IMR-90 (cell line): ENCODE measurements around the gene ZKSCAN5. TPM values are rescaled to one million over a fixed set of nuclear protein-coding genes. Genes with fewer than 3 reads are reported as not detected.
A peak's percentile ranks its signal among the peaks of the same experiment; 100 is the strongest.

Experiments
- ATAC-seq: fragments of 200-7000 bp; cut with Tn5 transposase; 2 replicates; pipeline ENCODE4 v1.9.1; 2020; ENCODE audit warnings: low read depth, mild to moderate bottlenecking, moderate library complexity
- BruUV-seq: library from RNA; stranded (reverse); fragments of 400-500 nt; replicated peaks from 2 replicates; lab custom pipeline; 2021; lab: Mats Ljungman, UMichigan
- CTCF ChIA-PET: fragments of 300-600 bp; formaldehyde crosslinking; extraction: SDS; loops from one replicate; lab custom pipeline; 2021; ENCODE audit warnings: antibody characterized with exemption; lab: Yijun Ruan, JAX
- POLR2A ChIA-PET: fragments of 300-600 bp; sonication (Branson Sonifier 250); formaldehyde crosslinking; loops from one replicate; lab custom pipeline; 2022; ENCODE audit warnings: antibody characterized with exemption; ENCODE audit not compliant: unreplicated experiment; lab: Charles Lee
- DNase-seq: peaks from one replicate; pipeline ENCODE4 v3.0.0; 2013
- H2AFZ ChIP-seq: replicated peaks from 2 replicates; pipeline ENCODE3; 2013; ENCODE audit warnings: low read length, mild to moderate bottlenecking; ENCODE audit not compliant: poor library complexity
- H2AK5ac ChIP-seq: 2 replicates; pipeline ENCODE4 v1.6.1; 2013; ENCODE audit warnings: low read depth, low read length, inconsistent platforms
- H2AK9ac ChIP-seq: replicated peaks from 2 replicates; pipeline ENCODE3; 2013; ENCODE audit warnings: mild to moderate bottlenecking, low read depth, low read length, moderate library complexity; ENCODE audit not compliant: poor library complexity
- H2BK120ac ChIP-seq: 2 replicates; pipeline ENCODE4 v1.6.1; 2013; ENCODE audit warnings: low read depth, low read length, inconsistent platforms
- H2BK15ac ChIP-seq: 3 replicates; pipeline ENCODE4 v1.6.1; 2013; ENCODE audit warnings: low read depth, low read length, inconsistent platforms
- H2BK20ac ChIP-seq: 2 replicates; pipeline ENCODE4 v1.6.1; 2013; ENCODE audit warnings: low read depth, mild to moderate bottlenecking, inconsistent platforms, low read length, moderate library complexity
- H2BK5ac ChIP-seq: 2 replicates; pipeline ENCODE4 v1.6.1; 2013; ENCODE audit warnings: mild to moderate bottlenecking, low read depth, low read length, inconsistent platforms; ENCODE audit not compliant: poor library complexity, severe bottlenecking
- H3K14ac ChIP-seq: replicated peaks from 2 replicates; pipeline ENCODE4 v1.6.1; 2013; ENCODE audit warnings: low read depth, low read length, inconsistent platforms
- H3K18ac ChIP-seq: 2 replicates; pipeline ENCODE4 v1.6.1; 2013; ENCODE audit warnings: low read depth, low read length, control low read depth
- H3K23ac ChIP-seq: 2 replicates; pipeline ENCODE4 v1.6.1; 2013; ENCODE audit warnings: low read depth, low read length, inconsistent platforms
- H3K27ac ChIP-seq: 2 replicates; pipeline ENCODE4 v1.5.1; 2013; ENCODE audit warnings: mild to moderate bottlenecking, control low read depth, low read length; ENCODE audit not compliant: insufficient read depth
- H3K27me3 ChIP-seq: 2 replicates; pipeline ENCODE4 v1.6.1; 2013; ENCODE audit warnings: low read length; ENCODE audit not compliant: control insufficient read depth, insufficient read depth
- H3K36me3 ChIP-seq: 2 replicates; pipeline ENCODE4 v1.6.1; 2013; ENCODE audit warnings: low read length, mixed read lengths; ENCODE audit not compliant: control insufficient read depth, insufficient read depth
- H3K4ac ChIP-seq: 2 replicates; pipeline ENCODE4 v1.6.1; 2013; ENCODE audit warnings: low read depth, low read length, inconsistent platforms
- H3K4me1 ChIP-seq: 2 replicates; pipeline ENCODE4 v1.6.1; 2013; ENCODE audit warnings: low read length, mixed read lengths; ENCODE audit not compliant: control insufficient read depth, insufficient read depth
- H3K4me2 ChIP-seq: 2 replicates; pipeline ENCODE4 v1.6.1; 2013; ENCODE audit warnings: low read depth, mild to moderate bottlenecking, control low read depth, low read length, moderate library complexity
- H3K4me3 ChIP-seq: 2 replicates; pipeline ENCODE4 v1.5.1; 2013; ENCODE audit warnings: low read depth, mild to moderate bottlenecking, control low read depth, low read length, moderate library complexity; ENCODE audit not compliant: insufficient read depth
- H3K56ac ChIP-seq: 2 replicates; pipeline ENCODE4 v1.6.1; 2013; ENCODE audit warnings: low read length, inconsistent platforms; ENCODE audit not compliant: insufficient read depth; ENCODE audit errors: extremely low read depth
- H3K79me1 ChIP-seq, 2 experiments: 2 replicates each; pipeline ENCODE4 v1.6.1; 2013; ENCODE audit warnings: low read length in 2 of 2, inconsistent platforms in 1 of 2, low read depth in 1 of 2
- H3K9ac ChIP-seq: 2 replicates; pipeline ENCODE4 v1.6.1; 2013; ENCODE audit warnings: low read depth, low read length, control low read depth
- H3K9me1 ChIP-seq: 2 replicates; pipeline ENCODE4 v1.6.1; 2013; ENCODE audit warnings: low read length, inconsistent platforms; ENCODE audit not compliant: insufficient read depth
- H3K9me3 ChIP-seq: 2 replicates; pipeline ENCODE4 v1.6.1; 2013; ENCODE audit warnings: low read length; ENCODE audit not compliant: control insufficient read depth, insufficient read depth
- H4K20me1 ChIP-seq: 2 replicates; pipeline ENCODE4 v1.6.1; 2013; ENCODE audit warnings: low read length, inconsistent platforms; ENCODE audit not compliant: insufficient read depth
- H4K5ac ChIP-seq: 2 replicates; pipeline ENCODE4 v1.6.1; 2013; ENCODE audit warnings: mild to moderate bottlenecking, low read depth, low read length, control low read depth
- H4K8ac ChIP-seq, 2 experiments: 2 replicates each; pipeline ENCODE4 v1.6.1; 2013; ENCODE audit warnings: low read depth in 2 of 2, low read length in 2 of 2, control low read depth in 1 of 2, inconsistent platforms in 1 of 2
- H4K91ac ChIP-seq: 2 replicates; pipeline ENCODE4 v1.6.1; 2013; ENCODE audit warnings: low read depth, low read length, inconsistent platforms; ENCODE audit not compliant: insufficient read depth
- CEBPB ChIP-seq: IDR thresholded peaks from 2 replicates; pipeline ENCODE4 v1.6.1; 2012; ENCODE audit warnings: low read depth, low read length, improper control_type of control experiment
- CTCF ChIP-seq: conservative IDR thresholded peaks from 2 replicates; pipeline ENCODE4 v1.5.1; 2012; ENCODE audit warnings: mild to moderate bottlenecking, low read depth, low read length, improper control_type of control experiment
- ELK1 ChIP-seq: fragments of 150-350 bp; IDR thresholded peaks from 2 replicates; pipeline ENCODE4 v1.6.1; 2016; ENCODE audit warnings: low read depth, mild to moderate bottlenecking, low read length, moderate library complexity, borderline replicate concordance
- FOS ChIP-seq: fragments of 150-350 bp; IDR thresholded peaks from 2 replicates; pipeline ENCODE4 v1.6.1; 2016; ENCODE audit warnings: low read depth, low read length
- MAFK ChIP-seq: IDR thresholded peaks from 2 replicates; pipeline ENCODE4 v1.6.1; 2012; ENCODE audit warnings: low read depth, low read length, improper control_type of control experiment
- MAZ ChIP-seq: IDR thresholded peaks from 2 replicates; pipeline ENCODE4 v1.6.1; 2012; ENCODE audit warnings: low read depth, mild to moderate bottlenecking, low read length, improper control_type of control experiment, moderate library complexity, borderline replicate concordance
- POLR2A ChIP-seq: IDR thresholded peaks from 2 replicates; pipeline ENCODE4 v1.6.1; 2012; ENCODE audit warnings: mild to moderate bottlenecking, low read depth, low read length
- RFX5 ChIP-seq: IDR thresholded peaks from 2 replicates; pipeline ENCODE4 v1.8.0; 2012; ENCODE audit warnings: low read depth, mild to moderate bottlenecking, low read length, moderate library complexity
- WGBS, 2 experiments: methylation state at CpG; one replicate each; pipeline versions ENCODE4 v1.1.5 to v1.1.7; 2013; ENCODE audit warnings: missing lambda C conversion rate in 2 of 2; ENCODE audit not compliant: insufficient read length in 1 of 2; ENCODE audit errors: extremely low coverage in 2 of 2; 5-methylcytosine and 5-hydroxymethylcytosine counted together
- dilution Hi-C: fragments of 300-500 bp; cut with HindIII; formaldehyde crosslinking; loops from one replicate; pipeline ENCODE4 v1.14.3; 2018; ENCODE audit warnings: low sequenced_read_pairs; ENCODE audit not compliant: unreplicated experiment
- in situ Hi-C: fragments of 300-500 bp; cut with MboI; formaldehyde crosslinking; loops from 3 replicates; pipeline ENCODE4 v1.14.3; 2019; ENCODE audit warnings: low sequenced_read_pairs, inconsistent platforms, mixed read lengths
- intact Hi-C: fragments of 100-400 bp; cut with micrococcal nuclease; formaldehyde crosslinking; loops from 2 replicates; pipeline ENCODE4 v1.10.0; 2022
- polyA plus RNA-seq, 3 experiments: library from polyadenylated mRNA; depleted of rRNA; stranded (reverse); fragments of >200 nt; gene quantifications; 2 replicates each; pipeline ENCODE4 v1.2.3, GENCODE V29; 2012; ENCODE audit warnings: low replicate concordance in 1 of 3
- total RNA-seq: library from RNA; depleted of rRNA; stranded (reverse); fragments of >200 nt; gene quantifications from 2 replicates; pipeline ENCODE4 v1.2.3, GENCODE V29; 2012

ZKSCAN5 gene
- total and polyA plus RNA-seq, 2 of the 4 experiments (the other 2 are of a cell fraction): 5.5 to 16.3 TPM

GRCh38 chr7:99557196-99557607 lies 52.7 kb downstream of the ZKSCAN5 start:
- intact Hi-C loops (loop anchor here (5.0 kb wide), 1 partner anchor 360 kb away; the partner anchor contains the start of gene TRIM4), in situ Hi-C loops (no loop called here), dilution Hi-C loops (no loop called here)
- Histone ChIP-seq H3K56ac (peak overlapping the region; percentile 98; the same call in 1 of the 2 replicates), H3K23ac (peak overlapping the region; percentile 25; the same call in 1 of the 2 replicates), H2AFZ (no peak overlapping the region), H3K9me3 (no peaks in the 10 kb centered on the region), H4K5ac (no peak overlapping the region), H2BK20ac (no peak overlapping the region), H3K27ac (no peak overlapping the region), H3K14ac (no peak overlapping the region), H2AK9ac (no peak overlapping the region), H3K18ac (no peak overlapping the region), H3K4me1 (peaks cover 8% of the 10 kb centered on the region), H3K9ac (peak overlapping the region; percentile 97; the same call in 1 of the 2 replicates), H3K4me3 (peak overlapping the region; percentile 83; the same call in 1 of the 2 replicates), H4K20me1 (no peaks in the 10 kb centered on the region), H2BK120ac (no peak overlapping the region), H4K8ac (peak overlapping the region in 1 of 2 experiments; percentile 13; a peak in 3 of 4 replicates), H2AK5ac (peak overlapping the region; percentile 77; the same call in 1 of the 2 replicates), H3K9me1 (peaks cover 28% of the 10 kb centered on the region), H3K4me2 (peak overlapping the region; percentile 85), H2BK5ac (no peak overlapping the region), H2BK15ac (no peak overlapping the region), H3K27me3 (no peaks in the 10 kb centered on the region), H3K36me3 (peaks cover 23% of the 10 kb centered on the region), H3K79me1 (peaks cover 36 to 74% of the 10 kb centered on the region in 2 experiments), H4K91ac (no peak overlapping the region), H3K4ac (0 out of 2 replicates have a peak overlapping the region, but pooled peaks have one; percentile 47)
- ChIA-PET POLR2A (no interaction called here), CTCF (no interaction called here)
- TF ChIP-seq MAZ: no peak
- TF ChIP-seq CTCF: no peak
- TF ChIP-seq RFX5: no peak
- TF ChIP-seq POLR2A: no peak
- TF ChIP-seq FOS: no peak
- TF ChIP-seq MAFK: peak; percentile 87
- no peak for TF ChIP-seq ELK1
- TF ChIP-seq CEBPB: no peak
- BruUV-seq: no TSS peak
- DNase-seq (peak; percentile 13), ATAC-seq (no peak)
- 60% methylated on average over 1 of the region's 4 CpGs; no CpG with 5 or more reads in 1 of the 2 experiments for WGBS, 2 experiments
